Tibial nerve (tissue), 4 donors: ENCODE results near the gene SLC25A45. TPM values are rescaled to one million over a fixed set of nuclear protein-coding genes. Genes with fewer than 3 reads are reported as not detected.

ENCODE experiments used
- DNase-seq, 2 donors: peaks; one replicate each; pipeline ENCODE4 v3.0.0-alpha.2; 2019; ENCODE audit warnings: low spot score in 2 of 2
- H3K27ac ChIP-seq, 4 donors: fragments of 200-600 bp; sonication (generic) in 3 of 4; one replicate each; pipeline ENCODE4 v1.5.1; 2017 to 2019; ENCODE audit warnings: mild to moderate bottlenecking in 1 of 4
- H3K27me3 ChIP-seq, 2 donors: fragments of 200-600 bp; sonication (generic) in 1 of 2; one replicate each; pipeline versions ENCODE4 v1.5.1 to v1.6.0; 2017 to 2019
- H3K36me3 ChIP-seq, 3 donors: fragments of 200-600 bp; sonication (generic); one replicate each; pipeline ENCODE4 v1.5.1; 2018 to 2019
- H3K4me1 ChIP-seq, 4 donors: fragments of 200-600 bp; sonication (generic) in 3 of 4; one replicate each; pipeline ENCODE4 v1.5.1; 2017 to 2019
- H3K4me3 ChIP-seq, 4 donors: fragments of 200-600 bp; sonication (generic) in 3 of 4; one replicate each; pipeline ENCODE4 v1.5.1; 2017 to 2019; ENCODE audit warnings: mild to moderate bottlenecking in 1 of 4, moderate library complexity in 1 of 4
- H3K9me3 ChIP-seq, 4 donors: fragments of 200-600 bp; sonication (generic) in 3 of 4; one replicate each; pipeline ENCODE4 v1.5.1; 2017 to 2019
- CTCF ChIP-seq, 5 experiments: fragments of 200-600 bp in 3 of 5; fragments of 450-650 bp in 2 of 5; sonication (generic) in 3 of 5; IDR thresholded peaks; one replicate each; pipeline ENCODE4 v1.5.1; 2016 to 2019; ENCODE audit warnings: antibody characterized with exemption in 5 of 5, mild to moderate bottlenecking in 3 of 5, moderate library complexity in 2 of 5
- EP300 ChIP-seq, 2 donors: sonication (generic); formaldehyde crosslinking; IDR thresholded peaks; one replicate each; pipeline ENCODE4 v1.6.1; 2017; ENCODE audit warnings: antibody characterized with exemption in 2 of 2, mild to moderate bottlenecking in 1 of 2
- POLR2A ChIP-seq, 2 donors: fragments of 450-650 bp; IDR thresholded peaks; one replicate each; pipeline ENCODE4 v1.6.1; 2017; ENCODE audit warnings: antibody characterized with exemption in 2 of 2, mild to moderate bottlenecking in 2 of 2, moderate library complexity in 2 of 2
- WGBS, 2 donors: methylation state at CpG; one replicate each; pipeline ENCODE4 v1.1.5; 2018; 5-methylcytosine and 5-hydroxymethylcytosine counted together
- total RNA-seq, 4 donors: library from RNA; depleted of rRNA; stranded (reverse); fragments of >200 nt; gene quantifications; one replicate each; pipeline ENCODE4 v1.1.0, GENCODE V29; 2016

Gene SLC25A45
- total RNA-seq, 4 donors from 2014 or later, result 1.8 to 22.5 (median 8.5) TPM

- H3K4me3 ChIP-seq, result no peak overlapping the region
- no peak for TF ChIP-seq POLR2A (IDR thresholded peaks at IDR 0.05)
- TF ChIP-seq CTCF (IDR thresholded peaks at IDR 0.05), result no peak
- H3K36me3 ChIP-seq, result peaks cover 0 to 8% (median 0%) of the 10 kb centered on the region in 3 donors
- no peak overlapping the region for H3K27ac ChIP-seq
- no peaks in the 10 kb centered on the region for H3K27me3 ChIP-seq
- H3K9me3 ChIP-seq, result no peaks in the 10 kb centered on the region
- WGBS, 2 donors, result 80% methylated on average over 8 of the region's 8 CpGs
- no peak for DNase-seq
- H3K4me1 ChIP-seq, result peaks cover 0 to 21% (median 5%) of the 10 kb centered on the region in 4 donors
Measured at GRCh38 chr11:65327021-65327420, 55.4 kb downstream of the SLC25A45 start.

- no peak for DNase-seq
- Histone ChIP-seq H3K36me3 (peaks cover 0 to 24% (median 0%) of the 10 kb centered on the region in 3 donors), H3K27me3 (no peaks in the 10 kb centered on the region), H3K4me1 (peaks cover 0 to 32% (median 7%) of the 10 kb centered on the region in 4 donors), H3K27ac (no peak overlapping the region), H3K4me3 (no peak overlapping the region), H3K9me3 (no peaks in the 10 kb centered on the region)
- TF ChIP-seq POLR2A (IDR thresholded peaks at IDR 0.05), result no peak
- TF ChIP-seq CTCF (IDR thresholded peaks at IDR 0.05), result no peak
- TF ChIP-seq EP300 (IDR thresholded peaks at IDR 0.05), result no peak
- WGBS, 2 donors, result 77 to 82% methylated on average over 4 of the region's 4 CpGs
Measured at GRCh38 chr11:65325435-65325834, 57.0 kb downstream of the SLC25A45 start.

Other genes starting within 250 kb of the SLC25A45 start
- gene SYVN1, start 248.1 kb downstream of the SLC25A45 start, total RNA-seq, result 10 to 100 TPM; 31.6 to 72.6 (median 58.3) TPM
- not detected for gene SPDYC, start 212.4 kb downstream of the SLC25A45 start, total RNA-seq
- 100 to 1,000 TPM; 108 to 209 (median 150) TPM for gene CAPN1, start 200.7 kb downstream of the SLC25A45 start, total RNA-seq
- gene POLA2, start 120.7 kb downstream of the SLC25A45 start, total RNA-seq, result 10 to 100 TPM in 2 of 4 donors, 1 to 10 TPM in 2; 3.5 to 13.5 (median 10.0) TPM
- 10 to 100 TPM; 10.4 to 39.6 (median 24.9) TPM for gene CDC42EP2, start 67.8 kb downstream of the SLC25A45 start, total RNA-seq
- 10 to 100 TPM; 44.7 to 47.6 (median 46.2) TPM for gene DPF2, start 48.8 kb downstream of the SLC25A45 start, total RNA-seq
- gene TIGD3, start 27.9 kb downstream of the SLC25A45 start, total RNA-seq, result under 1 TPM in 2 of 4 donors, not detected in 2; 0.30 to 0.59 TPM
- 100 to 1,000 TPM in 3 of 4 donors, 10 to 100 TPM in 1; 96.5 to 226 (median 128) TPM for gene FRMD8, start 4.0 kb upstream of the SLC25A45 start, total RNA-seq
- gene NEAT1, start 40.2 kb upstream of the SLC25A45 start, total RNA-seq, result 100 to 1,000 TPM; 427 to 571 (median 461) TPM
- gene MALAT1, start 116.4 kb upstream of the SLC25A45 start, total RNA-seq, result over 10,000 TPM; 20,649 to 23,532 (median 22,230) TPM
- 100 to 1,000 TPM; 109 to 128 (median 112) TPM for gene SCYL1, start 142.4 kb upstream of the SLC25A45 start, total RNA-seq
- 100 to 1,000 TPM; 236 to 476 (median 386) TPM for gene LTBP3, start 175.7 kb upstream of the SLC25A45 start, total RNA-seq
- gene ZNRD2, start 187.8 kb upstream of the SLC25A45 start, total RNA-seq, result 10 to 100 TPM; 49.6 to 70.8 (median 56.5) TPM
- gene FAM89B, start 189.9 kb upstream of the SLC25A45 start, total RNA-seq, result 10 to 100 TPM; 40.8 to 55.3 (median 44.6) TPM
- 100 to 1,000 TPM in 3 of 4 donors, 10 to 100 TPM in 1; 87.3 to 186 (median 110) TPM for gene EHBP1L1, start 193.4 kb upstream of the SLC25A45 start, total RNA-seq
- gene KCNK7, start 213.2 kb upstream of the SLC25A45 start, total RNA-seq, result 1 to 10 TPM in 2 of 4 donors, under 1 TPM in 1, not detected in 1; 0.63 to 3.3 (median 1.2) TPM
- gene MAP3K11, start 231.6 kb upstream of the SLC25A45 start, total RNA-seq, result 100 to 1,000 TPM in 1 of 4 donors, 10 to 100 TPM in 3; 64.2 to 112 (median 83.9) TPM
- 10 to 100 TPM; 21.0 to 53.4 (median 29.8) TPM for gene PCNX3, start 233.1 kb upstream of the SLC25A45 start, total RNA-seq